HG03571 (cell line): Measurements from ENCODE around the gene FAM114A1.
A peak's percentile ranks its signal among the peaks of the same experiment; 100 is the strongest.

Experiments
- ATAC-seq: cut with Tn5 transposase; IDR thresholded peaks from one replicate; pipeline ENCODE4 v1.9.1; 2021; ENCODE audit not compliant: unreplicated experiment

The FAM114A1 gene

GRCh38 chr4:38867478-38868058 is at the start of gene FAM114A1:
Gene FAM114A1 (plus strand): TSS chr4:38867806. CDS start chr4:38878079, 10,273 bp downstream.
- peak; percentile 80 for ATAC-seq

GRCh38 chr4:38818441-38818976 is 49.1 kb upstream of the FAM114A1 start:
- ATAC-seq = peak; percentile 35

- no peak for ATAC-seq
Observed at GRCh38 chr4:38819569-38819968, 48.0 kb upstream of the FAM114A1 start.

GRCh38 chr4:38820329-38821061 is 47.1 kb upstream of the FAM114A1 start:
- peak; percentile 60 for ATAC-seq

- ATAC-seq = no peak
Observed at GRCh38 chr4:38821739-38822138, 45.9 kb upstream of the FAM114A1 start.

- ATAC-seq = no peak
Observed at GRCh38 chr4:38822748-38823303, 44.8 kb upstream of the FAM114A1 start.

GRCh38 chr4:38823766-38824165 is 43.8 kb upstream of the FAM114A1 start:
- ATAC-seq = no peak

- ATAC-seq = no peak
Observed at GRCh38 chr4:38829237-38829636, 38.4 kb upstream of the FAM114A1 start.

- ATAC-seq = no peak
Observed at GRCh38 chr4:38831653-38832052, 36.0 kb upstream of the FAM114A1 start.

GRCh38 chr4:38832206-38832605 is 35.4 kb upstream of the FAM114A1 start:
- ATAC-seq = no peak

- ATAC-seq = no peak
Observed at GRCh38 chr4:38832624-38833528, 34.7 kb upstream of the FAM114A1 start.

GRCh38 chr4:38834570-38834969 is 33.0 kb upstream of the FAM114A1 start:
- ATAC-seq = no peak

GRCh38 chr4:38837334-38837733 is 30.3 kb upstream of the FAM114A1 start:
- no peak for ATAC-seq

GRCh38 chr4:38837849-38838248 is 29.8 kb upstream of the FAM114A1 start:
- ATAC-seq = no peak

- no peak for ATAC-seq
Observed at GRCh38 chr4:38842994-38843393, 24.6 kb upstream of the FAM114A1 start.

GRCh38 chr4:38846015-38846414 is 21.6 kb upstream of the FAM114A1 start:
- no peak for ATAC-seq

GRCh38 chr4:38855466-38855865 is 12.1 kb upstream of the FAM114A1 start:
- no peak for ATAC-seq

GRCh38 chr4:38856046-38856445 is 11.6 kb upstream of the FAM114A1 start:
- no peak for ATAC-seq

- ATAC-seq = no peak
Observed at GRCh38 chr4:38856524-38857337, 10.9 kb upstream of the FAM114A1 start, which contains the start of gene TLR6. Gene TLR6 (minus strand): TSS chr4:38856817. CDS start chr4:38829473, 27,344 bp downstream.
